GM21723 (cell line): Measurements from ENCODE around the gene DKC1.
A peak's percentile ranks its signal among the peaks of the same experiment; 100 is the strongest.

ENCODE experiments used
- ATAC-seq: cut with Tn5 transposase; IDR thresholded peaks from one replicate; pipeline ENCODE4 v1.9.1; 2021; ENCODE audit warnings: mild to moderate bottlenecking, moderate library complexity; ENCODE audit not compliant: unreplicated experiment

The DKC1 gene

DNA sequence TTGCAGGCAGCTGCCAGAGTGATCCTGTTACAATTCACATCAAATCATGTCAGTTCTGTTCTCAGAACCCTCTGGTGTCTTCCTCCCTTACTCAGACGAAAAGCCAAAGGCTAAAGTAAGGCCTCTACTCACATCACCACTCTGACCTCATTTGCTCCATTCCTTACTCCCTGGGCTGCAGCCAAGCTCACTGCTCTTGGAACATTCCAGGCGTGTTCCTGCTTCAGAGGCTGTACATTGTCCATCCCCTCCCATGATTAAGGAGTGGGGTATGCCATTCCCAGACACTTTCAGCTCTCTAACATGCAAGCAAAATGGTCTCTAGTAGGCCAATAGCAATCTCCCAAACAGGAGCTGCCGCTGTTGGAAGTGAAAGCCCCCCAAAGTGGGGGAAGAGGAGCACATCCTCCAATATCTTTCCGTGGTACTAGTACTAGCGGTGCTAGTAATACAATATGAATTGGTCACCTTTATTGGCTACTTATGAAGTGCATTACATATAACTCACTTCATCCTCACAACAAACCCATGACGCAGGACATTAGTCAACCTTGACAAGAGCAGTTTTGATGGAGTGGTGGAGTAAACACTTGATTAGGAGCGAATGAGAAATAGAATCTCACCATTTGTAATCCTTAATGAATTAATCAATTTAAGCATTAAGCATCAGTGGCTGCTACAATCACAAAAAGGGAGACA is 26.8 kb upstream of the DKC1 start:
- ATAC-seq = no peak

DNA sequence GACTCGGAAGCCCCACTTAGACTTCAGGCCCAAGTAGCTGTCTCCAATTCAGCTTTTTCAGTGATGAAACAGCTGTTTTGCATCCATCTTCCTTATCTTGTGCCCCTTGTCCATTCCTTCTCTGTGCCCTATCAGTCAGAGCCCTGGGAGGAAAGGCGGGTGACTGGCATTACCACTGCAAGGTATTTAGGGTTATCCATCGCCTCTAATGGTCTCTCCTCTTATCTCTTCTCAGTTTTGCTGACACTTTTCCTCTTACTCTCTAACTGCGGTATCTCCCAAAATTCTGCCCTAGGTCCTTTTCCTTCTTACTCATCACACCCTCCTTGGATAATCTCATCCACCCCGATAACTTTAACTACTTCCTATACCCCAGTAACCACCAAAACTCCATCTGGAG is 25.5 kb upstream of the DKC1 start:
- ATAC-seq = no peak

DNA sequence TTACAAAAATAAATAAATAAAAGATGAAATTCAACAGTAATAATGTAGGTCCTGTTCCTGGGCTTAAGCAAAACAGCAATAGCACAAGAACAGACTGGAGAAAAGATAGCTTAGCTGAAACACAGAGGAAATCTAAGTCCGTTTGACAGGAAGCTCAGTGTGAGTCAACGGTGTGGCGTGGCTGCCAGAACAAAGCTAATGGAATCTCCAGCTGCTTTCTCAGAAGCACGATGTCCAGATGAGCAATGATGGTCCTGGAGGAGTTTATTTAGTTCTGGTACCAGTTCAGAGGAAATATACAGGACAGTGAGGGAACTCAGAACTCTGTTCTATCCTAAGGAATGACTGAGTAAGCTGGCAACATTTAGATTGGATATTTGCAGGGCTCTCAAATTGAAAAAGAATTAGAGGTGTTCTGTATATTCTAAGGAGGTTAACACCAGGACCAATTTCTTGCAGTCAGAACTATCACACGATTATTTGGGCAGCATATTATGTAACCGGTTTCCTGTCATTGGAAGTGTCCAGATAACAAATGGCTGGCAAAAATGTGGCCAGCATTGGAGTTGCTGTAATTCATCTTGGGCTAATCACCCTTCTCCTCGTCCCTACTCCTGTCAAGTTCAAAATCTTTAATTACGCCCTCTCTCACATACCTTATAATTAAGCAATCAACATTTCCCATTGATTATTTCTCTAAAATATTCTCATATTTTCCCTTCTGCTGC is 24.5 kb upstream of the DKC1 start:
- ATAC-seq = no peak

- no peak for ATAC-seq
These were observed 22.7 kb upstream of the DKC1 start for GRCh38 chrX:154739952-154740465.

DNA sequence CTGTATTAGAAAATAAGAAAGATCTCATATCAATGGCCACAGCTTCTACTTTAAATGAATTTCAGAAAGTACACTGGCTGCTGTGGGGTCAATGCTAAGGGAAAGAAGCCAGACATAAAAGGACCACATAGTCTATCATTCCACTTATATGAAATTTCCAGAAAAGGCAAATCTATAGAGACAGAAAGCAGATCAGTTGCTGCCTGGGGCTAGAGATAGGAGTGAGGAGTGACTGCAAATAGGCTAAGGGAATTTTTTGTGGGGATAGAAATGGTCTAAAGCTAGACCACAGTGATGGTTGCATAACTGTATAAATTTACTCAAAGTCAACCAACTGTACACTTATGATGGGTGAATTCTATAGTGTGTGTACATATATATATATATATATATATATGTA is 20.1 kb upstream of the DKC1 start:
- no peak for ATAC-seq

DNA sequence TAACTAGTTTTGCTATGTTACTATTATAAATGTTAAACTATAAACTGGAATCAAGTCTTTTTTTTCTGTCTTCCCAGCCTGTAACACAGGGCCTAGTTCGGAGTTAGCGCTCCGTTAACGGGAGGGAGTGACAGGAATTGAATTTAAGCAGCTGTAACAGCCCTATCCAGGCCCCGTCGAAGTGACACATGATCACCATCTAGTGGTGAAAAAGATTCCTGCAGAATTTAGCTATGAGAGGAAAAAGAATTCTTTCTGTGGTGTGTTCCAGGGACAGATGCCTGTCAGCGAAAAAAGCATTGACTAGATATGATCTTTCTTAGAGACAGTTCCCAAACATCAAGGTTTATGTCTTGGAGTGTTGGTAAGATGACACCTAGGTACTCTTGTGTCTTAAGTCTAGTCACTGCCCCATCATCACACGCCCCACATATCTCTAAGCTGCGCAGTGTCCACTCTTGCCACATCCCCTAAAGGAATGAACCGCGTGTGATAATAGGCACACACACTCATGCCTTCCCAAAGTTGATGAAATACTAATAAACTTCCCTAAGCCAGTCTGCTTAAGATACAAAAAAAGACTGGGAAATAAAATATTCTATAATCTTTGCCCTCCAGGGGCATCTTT is 13.8 kb upstream of the DKC1 start:
- peak; percentile 56 for ATAC-seq

GRCh38 chrX:154749856-154750255 is 12.8 kb upstream of the DKC1 start:
- ATAC-seq = no peak

DNA sequence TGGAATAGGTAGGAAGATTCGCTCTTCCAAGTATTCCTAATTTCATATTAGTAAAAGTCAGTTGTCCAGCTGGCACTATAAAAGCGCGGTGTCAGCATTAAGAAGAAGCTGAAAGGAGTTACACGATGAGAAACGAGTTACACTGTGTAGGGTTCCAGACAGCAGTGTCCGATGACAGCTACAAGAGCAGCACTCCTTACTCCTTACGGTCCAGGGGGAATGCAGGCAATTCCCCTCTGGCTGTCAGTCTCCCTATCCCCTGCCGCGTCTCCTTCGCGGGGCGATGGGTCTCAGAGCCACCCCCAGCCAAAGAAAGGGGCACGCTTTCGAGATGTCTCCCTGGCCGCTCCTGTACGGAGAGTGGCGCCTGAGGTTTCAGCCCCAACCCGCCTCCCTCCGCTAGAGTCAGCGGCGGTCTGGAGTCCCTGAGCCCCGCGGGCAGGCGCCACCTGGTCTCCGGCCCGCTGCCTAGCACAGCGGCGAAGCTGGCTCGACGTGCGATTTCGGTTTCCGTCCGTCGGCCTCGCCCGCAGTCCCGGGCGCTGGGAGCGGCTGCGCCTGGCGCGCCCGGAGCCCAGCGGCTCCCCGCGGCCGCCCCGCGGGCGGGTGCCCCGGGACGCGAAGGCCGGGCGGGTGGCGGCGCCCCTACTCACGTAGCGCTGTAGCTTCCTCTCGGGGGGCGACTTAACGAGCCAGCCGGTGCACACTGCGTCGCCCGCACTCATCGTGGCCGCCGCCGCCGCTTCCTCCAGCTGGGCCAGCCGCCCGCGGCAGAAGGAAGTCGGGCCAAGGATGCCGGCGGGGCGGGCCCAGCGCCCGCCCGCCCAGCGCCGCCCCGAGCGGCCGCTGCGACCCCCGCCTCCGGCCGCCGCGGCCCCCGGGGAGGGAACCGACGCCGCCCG is 12.1 kb upstream of the DKC1 start, which contains the start of gene GAB3:
TSS of gene GAB3 (minus strand) at position 777 of the 902 bp plus-strand sequence. CDS start at position 725, 52 bp downstream.
- ATAC-seq = peak; percentile 58

- ATAC-seq = peak; percentile 9
These were observed 11.4 kb upstream of the DKC1 start for GRCh38 chrX:154751203-154751668.

DNA sequence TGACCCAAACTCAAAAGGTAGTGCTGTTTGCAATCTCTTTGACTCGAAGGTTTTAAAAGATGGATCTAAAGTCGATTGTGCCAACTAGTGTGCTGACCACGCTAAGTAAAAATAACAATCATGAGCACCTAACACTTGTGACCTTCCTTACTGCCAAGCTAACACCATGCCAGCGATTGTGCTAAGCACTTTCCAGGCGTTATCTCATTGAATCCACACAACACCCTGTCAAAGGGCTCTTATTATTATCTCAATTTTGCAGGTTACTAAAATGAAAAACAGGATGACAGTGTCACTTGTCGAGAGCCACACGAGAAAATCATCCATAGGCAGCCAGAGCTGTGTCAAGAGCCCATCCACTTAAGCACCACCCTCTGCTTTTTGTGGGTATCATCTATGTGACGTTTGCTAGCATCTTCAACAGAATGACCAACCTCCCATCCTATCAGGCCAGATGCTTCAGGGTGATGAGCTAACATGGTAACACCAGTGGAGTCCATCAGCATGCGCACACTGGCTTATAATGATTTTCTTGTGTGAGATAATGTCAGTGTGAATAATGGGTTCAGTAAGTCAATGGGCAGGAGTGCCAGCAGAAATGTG is 10.9 kb upstream of the DKC1 start:
- ATAC-seq = no peak

DNA sequence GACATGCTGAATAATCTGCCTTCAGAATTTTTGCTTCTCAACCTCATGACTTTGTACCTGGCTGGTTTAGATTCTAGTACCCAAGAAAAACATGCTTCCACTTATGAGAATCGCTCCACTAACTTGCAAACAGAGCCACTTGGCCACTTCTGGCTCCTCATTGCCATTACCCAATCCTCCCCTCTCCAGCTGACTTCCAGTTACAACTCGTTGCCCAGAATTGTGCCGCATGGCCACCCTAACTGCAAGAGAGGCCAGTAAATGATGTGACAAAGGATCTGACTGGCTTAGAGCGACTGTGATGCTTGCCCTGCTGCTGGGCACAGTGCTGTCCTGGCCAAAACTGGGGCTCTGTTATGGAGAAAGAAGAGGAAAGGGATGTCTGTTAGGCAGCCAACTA is 4.0 kb upstream of the DKC1 start:
- no peak for ATAC-seq

DNA sequence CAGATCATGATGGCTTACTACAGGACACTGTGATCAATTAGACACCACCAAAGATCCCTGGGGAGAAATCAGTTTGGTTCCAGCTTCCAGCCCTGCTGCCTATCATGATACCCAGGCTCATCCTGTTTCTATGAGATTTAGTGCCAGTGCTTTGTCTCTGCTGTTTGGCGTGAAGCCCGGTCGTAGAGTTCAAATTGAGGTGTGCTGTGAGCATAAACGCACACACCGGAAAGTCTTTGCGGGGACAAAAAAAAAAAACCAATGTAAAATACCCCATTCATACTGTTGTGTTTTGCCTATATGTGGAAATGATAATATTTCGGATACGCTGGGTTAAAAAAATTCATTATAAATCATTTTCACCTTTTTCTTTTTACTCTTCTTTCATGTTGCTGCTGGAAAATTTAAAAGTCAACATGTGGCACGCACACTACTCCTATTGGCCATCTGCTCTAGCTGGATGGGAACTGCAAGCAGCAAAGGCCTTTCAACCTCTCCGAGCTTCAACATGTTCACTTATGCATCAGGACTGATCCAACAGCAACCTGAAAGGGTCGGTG is 607 bp upstream of the DKC1 start:
- no peak for ATAC-seq

DNA sequence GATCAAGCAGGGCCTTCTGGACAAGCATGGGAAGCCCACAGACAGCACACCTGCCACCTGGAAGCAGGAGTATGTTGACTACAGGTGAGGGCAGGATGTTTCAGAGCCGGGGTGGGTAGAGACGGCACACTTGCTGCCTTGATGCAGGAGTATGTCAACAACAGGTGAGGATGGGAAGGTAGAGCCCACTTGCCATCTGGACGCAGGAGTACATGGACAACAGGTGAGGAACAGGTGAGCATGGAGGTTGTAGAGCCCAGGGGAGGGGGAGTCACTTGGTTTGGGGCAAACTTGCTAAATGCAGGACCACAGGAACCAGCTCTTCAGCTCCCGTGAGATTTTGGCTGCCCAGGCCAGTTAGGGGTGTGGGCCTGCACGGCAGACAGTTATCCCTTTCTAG is 12.0 kb downstream of the DKC1 start:
- ATAC-seq = no peak

GRCh38 chrX:154775419-154776349 is 13.0 kb downstream of the DKC1 start:
- no peak for ATAC-seq

GRCh38 chrX:154776753-154777152 is 14.1 kb downstream of the DKC1 start:
- ATAC-seq = no peak

DNA sequence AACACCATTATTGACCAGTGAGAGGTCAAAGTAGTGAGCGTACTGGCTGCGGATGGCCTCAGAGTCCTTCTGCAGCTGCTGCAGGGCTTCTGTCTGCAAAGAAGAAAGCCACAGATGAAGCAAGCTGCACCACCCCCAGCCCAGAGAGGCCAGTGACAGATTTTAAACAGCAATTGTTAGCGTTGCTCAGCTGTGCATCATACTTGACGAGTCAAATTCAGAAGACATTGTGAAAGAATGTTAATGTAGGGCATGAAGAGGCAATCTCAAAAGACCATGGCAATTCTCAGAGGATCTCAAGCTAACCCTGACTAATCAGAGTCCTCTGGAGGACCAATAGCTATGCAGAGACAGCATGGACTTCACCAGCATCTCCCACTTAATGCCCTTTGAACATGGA is 16.6 kb downstream of the DKC1 start:
- ATAC-seq = no peak

DNA sequence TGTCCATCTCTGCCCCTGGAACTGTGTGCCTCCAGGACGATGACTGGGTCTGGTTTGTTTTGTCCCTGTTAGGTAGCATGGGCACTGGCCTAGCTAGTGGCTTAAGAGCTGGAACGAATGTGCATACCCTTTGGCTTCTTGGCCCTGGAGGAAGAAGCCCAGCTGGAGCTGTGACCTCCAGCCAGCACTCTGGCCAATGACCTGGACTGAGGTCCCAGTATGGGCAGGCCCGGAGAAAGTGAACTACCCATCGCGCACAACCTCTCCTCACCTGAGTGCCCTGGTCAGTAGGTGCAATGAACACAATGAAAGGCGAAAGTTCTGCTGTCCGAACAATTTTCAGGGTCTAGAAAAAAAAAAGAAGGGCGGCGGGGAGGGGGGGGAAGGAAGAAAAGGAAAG is 18.3 kb downstream of the DKC1 start:
- no peak for ATAC-seq

- ATAC-seq = no peak
These were observed 21.7 kb downstream of the DKC1 start for GRCh38 chrX:154784149-154784995.
